IMR-90 (cell line): Measurements from ENCODE around the gene SNX6. TPM values are rescaled to one million over a fixed set of nuclear protein-coding genes. Genes with fewer than 3 reads are reported as not detected.

Experiments
- ATAC-seq: fragments of 200-7000 bp; cut with Tn5 transposase; 2 replicates; pipeline ENCODE4 v1.9.1; 2020; ENCODE audit warnings: low read depth, mild to moderate bottlenecking, moderate library complexity
- BruUV-seq: library from RNA; stranded (reverse); fragments of 400-500 nt; replicated peaks from 2 replicates; lab custom pipeline; 2021; lab: Mats Ljungman, UMichigan
- CTCF ChIA-PET: fragments of 300-600 bp; formaldehyde crosslinking; extraction: SDS; loops from one replicate; lab custom pipeline; 2021; ENCODE audit warnings: antibody characterized with exemption; lab: Yijun Ruan, JAX
- POLR2A ChIA-PET: fragments of 300-600 bp; sonication (Branson Sonifier 250); formaldehyde crosslinking; loops from one replicate; lab custom pipeline; 2022; ENCODE audit warnings: antibody characterized with exemption; ENCODE audit not compliant: unreplicated experiment; lab: Charles Lee
- DNase-seq: peaks from one replicate; pipeline ENCODE4 v3.0.0; 2013
- H2AFZ ChIP-seq: replicated peaks from 2 replicates; pipeline ENCODE3; 2013; ENCODE audit warnings: low read length, mild to moderate bottlenecking; ENCODE audit not compliant: poor library complexity
- H2AK5ac ChIP-seq: 2 replicates; pipeline ENCODE4 v1.6.1; 2013; ENCODE audit warnings: low read depth, low read length, inconsistent platforms
- H2AK9ac ChIP-seq: replicated peaks from 2 replicates; pipeline ENCODE3; 2013; ENCODE audit warnings: mild to moderate bottlenecking, low read depth, low read length, moderate library complexity; ENCODE audit not compliant: poor library complexity
- H2BK120ac ChIP-seq: 2 replicates; pipeline ENCODE4 v1.6.1; 2013; ENCODE audit warnings: low read depth, low read length, inconsistent platforms
- H2BK15ac ChIP-seq: 3 replicates; pipeline ENCODE4 v1.6.1; 2013; ENCODE audit warnings: low read depth, low read length, inconsistent platforms
- H2BK20ac ChIP-seq: 2 replicates; pipeline ENCODE4 v1.6.1; 2013; ENCODE audit warnings: low read depth, mild to moderate bottlenecking, inconsistent platforms, low read length, moderate library complexity
- H2BK5ac ChIP-seq: 2 replicates; pipeline ENCODE4 v1.6.1; 2013; ENCODE audit warnings: mild to moderate bottlenecking, low read depth, low read length, inconsistent platforms; ENCODE audit not compliant: poor library complexity, severe bottlenecking
- H3K14ac ChIP-seq: replicated peaks from 2 replicates; pipeline ENCODE4 v1.6.1; 2013; ENCODE audit warnings: low read depth, low read length, inconsistent platforms
- H3K18ac ChIP-seq: 2 replicates; pipeline ENCODE4 v1.6.1; 2013; ENCODE audit warnings: low read depth, low read length, control low read depth
- H3K23ac ChIP-seq: 2 replicates; pipeline ENCODE4 v1.6.1; 2013; ENCODE audit warnings: low read depth, low read length, inconsistent platforms
- H3K27ac ChIP-seq: 2 replicates; pipeline ENCODE4 v1.5.1; 2013; ENCODE audit warnings: mild to moderate bottlenecking, control low read depth, low read length; ENCODE audit not compliant: insufficient read depth
- H3K27me3 ChIP-seq: 2 replicates; pipeline ENCODE4 v1.6.1; 2013; ENCODE audit warnings: low read length; ENCODE audit not compliant: control insufficient read depth, insufficient read depth
- H3K36me3 ChIP-seq: 2 replicates; pipeline ENCODE4 v1.6.1; 2013; ENCODE audit warnings: low read length, mixed read lengths; ENCODE audit not compliant: control insufficient read depth, insufficient read depth
- H3K4ac ChIP-seq: 2 replicates; pipeline ENCODE4 v1.6.1; 2013; ENCODE audit warnings: low read depth, low read length, inconsistent platforms
- H3K4me1 ChIP-seq: 2 replicates; pipeline ENCODE4 v1.6.1; 2013; ENCODE audit warnings: low read length, mixed read lengths; ENCODE audit not compliant: control insufficient read depth, insufficient read depth
- H3K4me2 ChIP-seq: 2 replicates; pipeline ENCODE4 v1.6.1; 2013; ENCODE audit warnings: low read depth, mild to moderate bottlenecking, control low read depth, low read length, moderate library complexity
- H3K4me3 ChIP-seq: 2 replicates; pipeline ENCODE4 v1.5.1; 2013; ENCODE audit warnings: low read depth, mild to moderate bottlenecking, control low read depth, low read length, moderate library complexity; ENCODE audit not compliant: insufficient read depth
- H3K56ac ChIP-seq: 2 replicates; pipeline ENCODE4 v1.6.1; 2013; ENCODE audit warnings: low read length, inconsistent platforms; ENCODE audit not compliant: insufficient read depth; ENCODE audit errors: extremely low read depth
- H3K79me1 ChIP-seq, 2 experiments: 2 replicates each; pipeline ENCODE4 v1.6.1; 2013; ENCODE audit warnings: low read length in 2 of 2, inconsistent platforms in 1 of 2, low read depth in 1 of 2
- H3K9ac ChIP-seq: 2 replicates; pipeline ENCODE4 v1.6.1; 2013; ENCODE audit warnings: low read depth, low read length, control low read depth
- H3K9me1 ChIP-seq: 2 replicates; pipeline ENCODE4 v1.6.1; 2013; ENCODE audit warnings: low read length, inconsistent platforms; ENCODE audit not compliant: insufficient read depth
- H3K9me3 ChIP-seq: 2 replicates; pipeline ENCODE4 v1.6.1; 2013; ENCODE audit warnings: low read length; ENCODE audit not compliant: control insufficient read depth, insufficient read depth
- H4K20me1 ChIP-seq: 2 replicates; pipeline ENCODE4 v1.6.1; 2013; ENCODE audit warnings: low read length, inconsistent platforms; ENCODE audit not compliant: insufficient read depth
- H4K5ac ChIP-seq: 2 replicates; pipeline ENCODE4 v1.6.1; 2013; ENCODE audit warnings: mild to moderate bottlenecking, low read depth, low read length, control low read depth
- H4K8ac ChIP-seq, 2 experiments: 2 replicates each; pipeline ENCODE4 v1.6.1; 2013; ENCODE audit warnings: low read depth in 2 of 2, low read length in 2 of 2, control low read depth in 1 of 2, inconsistent platforms in 1 of 2
- H4K91ac ChIP-seq: 2 replicates; pipeline ENCODE4 v1.6.1; 2013; ENCODE audit warnings: low read depth, low read length, inconsistent platforms; ENCODE audit not compliant: insufficient read depth
- BHLHE40 ChIP-seq: fragments of 150-350 bp; IDR thresholded peaks from 2 replicates; pipeline ENCODE4 v1.6.1; 2016; ENCODE audit warnings: mild to moderate bottlenecking, low read depth, low read length
- CEBPB ChIP-seq: IDR thresholded peaks from 2 replicates; pipeline ENCODE4 v1.6.1; 2012; ENCODE audit warnings: low read depth, low read length, improper control_type of control experiment
- CHD1 ChIP-seq: IDR thresholded peaks from 2 replicates; pipeline ENCODE4 v1.6.1; 2012; ENCODE audit warnings: low read depth, low read length, improper control_type of control experiment
- FOS ChIP-seq: fragments of 150-350 bp; IDR thresholded peaks from 2 replicates; pipeline ENCODE4 v1.6.1; 2016; ENCODE audit warnings: low read depth, low read length
- MAFK ChIP-seq: IDR thresholded peaks from 2 replicates; pipeline ENCODE4 v1.6.1; 2012; ENCODE audit warnings: low read depth, low read length, improper control_type of control experiment
- MAZ ChIP-seq: IDR thresholded peaks from 2 replicates; pipeline ENCODE4 v1.6.1; 2012; ENCODE audit warnings: low read depth, mild to moderate bottlenecking, low read length, improper control_type of control experiment, moderate library complexity, borderline replicate concordance
- MXI1 ChIP-seq: IDR thresholded peaks from 2 replicates; pipeline ENCODE4 v1.6.1; 2012; ENCODE audit warnings: low read depth, mild to moderate bottlenecking, low read length, moderate library complexity, borderline replicate concordance
- NFE2L2 ChIP-seq: fragments of 150-350 bp; IDR thresholded peaks from 2 replicates; pipeline ENCODE4 v1.6.1; 2016; ENCODE audit warnings: low read depth, mild to moderate bottlenecking, low read length
- POLR2A ChIP-seq: IDR thresholded peaks from 2 replicates; pipeline ENCODE4 v1.6.1; 2012; ENCODE audit warnings: mild to moderate bottlenecking, low read depth, low read length
- RAD21 ChIP-seq: IDR thresholded peaks from 2 replicates; pipeline ENCODE4 v1.6.1; 2012; ENCODE audit warnings: low read length, improper control_type of control experiment
- RCOR1 ChIP-seq: IDR thresholded peaks from 2 replicates; pipeline ENCODE4 v1.6.1; 2012; ENCODE audit warnings: mild to moderate bottlenecking, low read length, improper control_type of control experiment; ENCODE audit not compliant: insufficient replicate concordance
- RFX5 ChIP-seq: IDR thresholded peaks from 2 replicates; pipeline ENCODE4 v1.8.0; 2012; ENCODE audit warnings: low read depth, mild to moderate bottlenecking, low read length, moderate library complexity
- SMC3 ChIP-seq: fragments of 150-350 bp; IDR thresholded peaks from 2 replicates; pipeline ENCODE4 v1.6.1; 2016; ENCODE audit warnings: low read depth, mild to moderate bottlenecking, antibody characterized with exemption, low read length, moderate library complexity
- WGBS, 2 experiments: methylation state at CpG; one replicate each; pipeline versions ENCODE4 v1.1.5 to v1.1.7; 2013; ENCODE audit warnings: missing lambda C conversion rate in 2 of 2; ENCODE audit not compliant: insufficient read length in 1 of 2; ENCODE audit errors: extremely low coverage in 2 of 2; 5-methylcytosine and 5-hydroxymethylcytosine counted together
- dilution Hi-C: fragments of 300-500 bp; cut with HindIII; formaldehyde crosslinking; loops from one replicate; pipeline ENCODE4 v1.14.3; 2018; ENCODE audit warnings: low sequenced_read_pairs; ENCODE audit not compliant: unreplicated experiment
- in situ Hi-C: fragments of 300-500 bp; cut with MboI; formaldehyde crosslinking; loops from 3 replicates; pipeline ENCODE4 v1.14.3; 2019; ENCODE audit warnings: low sequenced_read_pairs, inconsistent platforms, mixed read lengths
- intact Hi-C: fragments of 100-400 bp; cut with micrococcal nuclease; formaldehyde crosslinking; loops from 2 replicates; pipeline ENCODE4 v1.10.0; 2022
- polyA plus RNA-seq, 3 experiments: library from polyadenylated mRNA; depleted of rRNA; stranded (reverse); fragments of >200 nt; gene quantifications; 2 replicates each; pipeline ENCODE4 v1.2.3, GENCODE V29; 2012; ENCODE audit warnings: low replicate concordance in 1 of 3
- total RNA-seq: library from RNA; depleted of rRNA; stranded (reverse); fragments of >200 nt; gene quantifications from 2 replicates; pipeline ENCODE4 v1.2.3, GENCODE V29; 2012
- TF ChIP-seq, protein P1 (sequence below): fragments of 150-350 bp; IDR thresholded peaks from 2 replicates; pipeline ENCODE4 v1.6.1; 2017; ENCODE audit warnings: mild to moderate bottlenecking, antibody characterized with exemption, low read length, low read depth
- TF ChIP-seq, protein P2 (sequence below): fragments of 150-350 bp; IDR thresholded peaks from 2 replicates; pipeline ENCODE4 v1.6.1; 2016; ENCODE audit warnings: low read depth, mild to moderate bottlenecking, low read length, moderate library complexity, borderline replicate concordance
- TF ChIP-seq, protein P3 (sequence below): conservative IDR thresholded peaks from 2 replicates; pipeline ENCODE4 v1.5.1; 2012; ENCODE audit warnings: mild to moderate bottlenecking, low read depth, low read length, improper control_type of control experiment

The SNX6 gene
- total and polyA plus RNA-seq, 2 of the 4 experiments (the other 2 are of a cell fraction) = 116 to 127 TPM

DNA sequence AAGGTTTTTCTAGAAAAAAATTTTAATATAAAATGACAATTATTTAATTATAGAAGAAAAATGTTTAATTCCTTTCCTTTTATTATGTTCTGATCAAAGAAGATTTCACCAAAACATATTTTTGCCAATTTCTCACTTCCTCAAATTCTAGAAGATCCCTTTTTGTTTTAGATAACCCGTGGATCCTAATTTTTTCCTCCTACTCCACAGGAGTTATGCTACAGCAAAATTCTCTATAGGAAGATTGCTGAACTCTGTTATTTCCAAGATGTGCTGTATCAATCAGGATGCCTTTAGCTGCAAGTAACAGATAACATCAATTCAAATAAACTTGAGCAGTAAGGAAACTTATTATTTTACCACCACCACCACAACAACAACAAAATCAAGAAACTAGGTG, 3.8 kb upstream of the SNX6 start:
- Histone ChIP-seq H2AK5ac (no peak overlapping the region), H3K56ac (no peak overlapping the region), H3K36me3 (no peaks in the 10 kb centered on the region), H3K4me2 (no peak overlapping the region), H3K9me1 (0 out of 2 replicates have a peak, but pooled peaks cover 3% of the 10 kb centered on the region), H3K9ac (no peak overlapping the region), H4K20me1 (peaks cover 2% of the 10 kb centered on the region; the same call in 1 of the 2 replicates), H3K4me1 (no peaks in the 10 kb centered on the region), H2AK9ac (no peak overlapping the region), H3K79me1 (peaks cover 7 to 14% of the 10 kb centered on the region in 2 experiments; a peak in 3 of 4 replicates), H4K5ac (no peak overlapping the region), H4K91ac (no peak overlapping the region), H3K4ac (no peak overlapping the region), H3K9me3 (no peaks in the 10 kb centered on the region), H4K8ac (no peak overlapping the region), H3K23ac (no peak overlapping the region), H2BK15ac (no peak overlapping the region), H3K14ac (no peak overlapping the region), H2AFZ (no peak overlapping the region), H3K27ac (no peak overlapping the region), H3K27me3 (no peaks in the 10 kb centered on the region), H3K18ac (no peak overlapping the region), H2BK120ac (no peak overlapping the region), H2BK20ac (no peak overlapping the region), H3K4me3 (no peak overlapping the region), H2BK5ac (no peak overlapping the region)
- BruUV-seq = no TSS peak
- no peak for TF ChIP-seq FOS
- TF ChIP-seq POLR2A = no peak
- TF ChIP-seq, protein P1, sequence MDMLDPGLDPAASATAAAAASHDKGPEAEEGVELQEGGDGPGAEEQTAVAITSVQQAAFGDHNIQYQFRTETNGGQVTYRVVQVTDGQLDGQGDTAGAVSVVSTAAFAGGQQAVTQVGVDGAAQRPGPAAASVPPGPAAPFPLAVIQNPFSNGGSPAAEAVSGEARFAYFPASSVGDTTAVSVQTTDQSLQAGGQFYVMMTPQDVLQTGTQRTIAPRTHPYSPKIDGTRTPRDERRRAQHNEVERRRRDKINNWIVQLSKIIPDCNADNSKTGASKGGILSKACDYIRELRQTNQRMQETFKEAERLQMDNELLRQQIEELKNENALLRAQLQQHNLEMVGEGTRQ = no peak
- TF ChIP-seq SMC3 = no peak
- no peak for TF ChIP-seq CEBPB
- no peak for TF ChIP-seq BHLHE40
- TF ChIP-seq, protein P2, sequence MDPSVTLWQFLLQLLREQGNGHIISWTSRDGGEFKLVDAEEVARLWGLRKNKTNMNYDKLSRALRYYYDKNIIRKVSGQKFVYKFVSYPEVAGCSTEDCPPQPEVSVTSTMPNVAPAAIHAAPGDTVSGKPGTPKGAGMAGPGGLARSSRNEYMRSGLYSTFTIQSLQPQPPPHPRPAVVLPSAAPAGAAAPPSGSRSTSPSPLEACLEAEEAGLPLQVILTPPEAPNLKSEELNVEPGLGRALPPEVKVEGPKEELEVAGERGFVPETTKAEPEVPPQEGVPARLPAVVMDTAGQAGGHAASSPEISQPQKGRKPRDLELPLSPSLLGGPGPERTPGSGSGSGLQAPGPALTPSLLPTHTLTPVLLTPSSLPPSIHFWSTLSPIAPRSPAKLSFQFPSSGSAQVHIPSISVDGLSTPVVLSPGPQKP = no peak
- TF ChIP-seq CHD1 = no peak
- no peak for TF ChIP-seq NFE2L2
- no peak for TF ChIP-seq RCOR1
- TF ChIP-seq MAFK = no peak
- TF ChIP-seq, protein P3, sequence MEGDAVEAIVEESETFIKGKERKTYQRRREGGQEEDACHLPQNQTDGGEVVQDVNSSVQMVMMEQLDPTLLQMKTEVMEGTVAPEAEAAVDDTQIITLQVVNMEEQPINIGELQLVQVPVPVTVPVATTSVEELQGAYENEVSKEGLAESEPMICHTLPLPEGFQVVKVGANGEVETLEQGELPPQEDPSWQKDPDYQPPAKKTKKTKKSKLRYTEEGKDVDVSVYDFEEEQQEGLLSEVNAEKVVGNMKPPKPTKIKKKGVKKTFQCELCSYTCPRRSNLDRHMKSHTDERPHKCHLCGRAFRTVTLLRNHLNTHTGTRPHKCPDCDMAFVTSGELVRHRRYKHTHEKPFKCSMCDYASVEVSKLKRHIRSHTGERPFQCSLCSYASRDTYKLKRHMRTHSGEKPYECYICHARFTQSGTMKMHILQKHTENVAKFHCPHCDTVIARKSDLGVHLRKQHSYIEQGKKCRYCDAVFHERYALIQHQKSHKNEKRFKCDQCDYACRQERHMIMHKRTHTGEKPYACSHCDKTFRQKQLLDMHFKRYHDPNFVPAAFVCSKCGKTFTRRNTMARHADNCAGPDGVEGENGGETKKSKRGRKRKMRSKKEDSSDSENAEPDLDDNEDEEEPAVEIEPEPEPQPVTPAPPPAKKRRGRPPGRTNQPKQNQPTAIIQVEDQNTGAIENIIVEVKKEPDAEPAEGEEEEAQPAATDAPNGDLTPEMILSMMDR = no peak
- no peak for TF ChIP-seq RFX5
- TF ChIP-seq RAD21 = no peak
- TF ChIP-seq MAZ = no peak
- no peak for TF ChIP-seq MXI1
- dilution Hi-C loops = no loop called here
- in situ Hi-C loops = no loop called here
- ChIA-PET POLR2A (no interaction called here), CTCF (no interaction called here)
- intact Hi-C loops = no loop called here
- no peak for ATAC-seq
- WGBS, 2 experiments = no CpG with 5 or more reads among the region's 1 CpG
- no peak for DNase-seq
